Fibroblast of lung (primary cell): Measurements from ENCODE around the gene MPPED2. TPM values are rescaled to one million over a fixed set of nuclear protein-coding genes. Genes with fewer than 3 reads are reported as not detected.

Source experiments
- DNase-seq, 2 donors: peaks; one replicate each; pipeline versions ENCODE4 v3.0.0 to v3.0.0-alpha.2; 2010; ENCODE audit warnings: low read depth in 2 of 2
- H2AFZ ChIP-seq: 2 replicates; pipeline ENCODE4 v1.5.1; 2012; ENCODE audit warnings: low read length, control low read depth, inconsistent platforms
- H3K27ac ChIP-seq: 2 replicates; pipeline ENCODE4 v1.5.1; 2011; ENCODE audit warnings: low read length, control low read depth; ENCODE audit not compliant: insufficient read depth
- H3K27me3 ChIP-seq: 2 replicates; pipeline ENCODE4 v1.5.1; 2011; ENCODE audit warnings: mild to moderate bottlenecking, low read length; ENCODE audit not compliant: control insufficient read depth, insufficient read depth
- H3K36me3 ChIP-seq: 2 replicates; pipeline ENCODE4 v1.5.1; 2011; ENCODE audit warnings: low read length; ENCODE audit not compliant: control insufficient read depth, insufficient read depth
- H3K4me1 ChIP-seq: 2 replicates; pipeline ENCODE4 v1.5.1; 2011; ENCODE audit warnings: low read length; ENCODE audit not compliant: control insufficient read depth, insufficient read depth; ENCODE audit errors: extremely low read depth
- H3K4me2 ChIP-seq: 2 replicates; pipeline ENCODE4 v1.5.1; 2011; ENCODE audit warnings: low read length, control low read depth; ENCODE audit not compliant: insufficient read depth; ENCODE audit errors: extremely low read depth
- H3K4me3 ChIP-seq, 4 experiments: fragments of 200-600 bp in 1 of 4; sonication (generic) in 1 of 4; replicated peaks in 1 of 4; 2 replicates each; pipeline ENCODE4 v1.5.1; 2011 to 2016; ENCODE audit warnings: low read length in 4 of 4, low read depth in 3 of 4, mild to moderate bottlenecking in 3 of 4, control low read depth in 2 of 4, inconsistent platforms in 1 of 4, mixed read lengths in 1 of 4; ENCODE audit not compliant: insufficient read depth in 1 of 4; ENCODE audit errors: control extremely low read depth in 1 of 4
- H3K79me2 ChIP-seq: 2 replicates; pipeline ENCODE4 v1.5.1; 2012; ENCODE audit warnings: mild to moderate bottlenecking, low read length, inconsistent platforms; ENCODE audit not compliant: control insufficient read depth, insufficient read depth
- H3K9ac ChIP-seq: 2 replicates; pipeline ENCODE4 v1.5.1; 2011; ENCODE audit warnings: mild to moderate bottlenecking, low read length, control low read depth; ENCODE audit not compliant: insufficient read depth
- H3K9me3 ChIP-seq: 2 replicates; pipeline ENCODE4 v1.5.1; 2012; ENCODE audit warnings: low read depth, low read length; ENCODE audit not compliant: control insufficient read depth, insufficient read depth
- H4K20me1 ChIP-seq: 2 replicates; pipeline ENCODE4 v1.5.1; 2011; ENCODE audit warnings: low read length; ENCODE audit not compliant: control insufficient read depth, insufficient read depth; ENCODE audit errors: extremely low read depth
- CTCF ChIP-seq, 2 donors: IDR thresholded peaks in 1 of 2; conservative IDR thresholded peaks in 1 of 2; 1 replicate in 1 of 2; 2 replicates in 1 of 2; pipeline ENCODE4 v1.5.1; 2011 to 2012; ENCODE audit warnings: low read length in 2 of 2, control low read depth in 1 of 2, inconsistent platforms in 1 of 2, low read depth in 1 of 2, mild to moderate bottlenecking in 1 of 2
- EZH2 ChIP-seq: IDR thresholded peaks from 2 replicates; pipeline ENCODE4 v1.5.1; 2012; ENCODE audit warnings: low read length, control low read depth, mild to moderate bottlenecking; ENCODE audit errors: missing control alignments
- polyA plus RNA-seq, 2 donors: library from polyadenylated mRNA; depleted of rRNA in 1 of 2; stranded (reverse) in 1 of 2; unstranded in 1 of 2; fragments of >200 nt; gene quantifications; 2 replicates each; pipeline ENCODE4 v1.2.1, GENCODE V29; 2011 to 2012; ENCODE audit warnings: missing spikeins in 1 of 2
- total RNA-seq: library from RNA; depleted of rRNA; stranded (reverse); fragments of >200 nt; gene quantifications from 2 replicates; pipeline ENCODE4 v1.2.1, GENCODE V29; 2014

The MPPED2 gene
- total and polyA plus RNA-seq, 2 donors (not counting 1 experiment from before 2014, with no cell fraction given): under 0.01 to 0.02 TPM

GRCh38 chr11:30504468-30504867, 81.7 kb downstream of the MPPED2 start:
- H3K27me3 ChIP-seq: no peaks in the 10 kb centered on the region
- no peaks in the 10 kb centered on the region for H3K36me3 ChIP-seq
- no peaks in the 10 kb centered on the region for H3K4me1 ChIP-seq
- TF ChIP-seq EZH2 (no peak), CTCF (conservative IDR thresholded peaks at IDR 0.05 in 1 of 2, IDR thresholded peaks at IDR 0.05 in 1 of 2; ENCODE audit: low read depth in 1 of 2, low read length in 2 of 2) (no peak)
- H4K20me1 ChIP-seq: no peaks in the 10 kb centered on the region
- no peaks in the 10 kb centered on the region for H3K9me3 ChIP-seq
- no peak for DNase-seq
- no peaks in the 10 kb centered on the region for H3K79me2 ChIP-seq
- no peak overlapping the region for H3K4me3 ChIP-seq
- no peak overlapping the region for H3K27ac ChIP-seq
- no peak overlapping the region for H2AFZ ChIP-seq
- H3K4me2 ChIP-seq: no peak overlapping the region
- H3K9ac ChIP-seq: no peak overlapping the region

- Histone ChIP-seq H2AFZ (no peak overlapping the region), H3K27ac (no peak overlapping the region), H3K4me2 (no peak overlapping the region), H3K9ac (no peak overlapping the region), H4K20me1 (no peaks in the 10 kb centered on the region), H3K79me2 (no peaks in the 10 kb centered on the region), H3K4me1 (no peaks in the 10 kb centered on the region), H3K9me3 (no peaks in the 10 kb centered on the region), H3K4me3 (no peak overlapping the region), H3K36me3 (no peaks in the 10 kb centered on the region), H3K27me3 (no peaks in the 10 kb centered on the region)
- no peak for DNase-seq
- no peak for TF ChIP-seq EZH2
- TF ChIP-seq CTCF (conservative IDR thresholded peaks at IDR 0.05 in 1 of 2, IDR thresholded peaks at IDR 0.05 in 1 of 2; ENCODE audit: low read depth in 1 of 2, low read length in 2 of 2): no peak
Measured at GRCh38 chr11:30503156-30503555, 83.0 kb downstream of the MPPED2 start.

GRCh38 chr11:30502305-30502704, 83.8 kb downstream of the MPPED2 start:
- H3K9me3 ChIP-seq: no peaks in the 10 kb centered on the region
- H3K4me2 ChIP-seq: no peak overlapping the region
- H3K4me1 ChIP-seq: no peaks in the 10 kb centered on the region
- H3K9ac ChIP-seq: no peak overlapping the region
- no peaks in the 10 kb centered on the region for H3K27me3 ChIP-seq
- no peak overlapping the region for H3K27ac ChIP-seq
- no peaks in the 10 kb centered on the region for H4K20me1 ChIP-seq
- H3K4me3 ChIP-seq: no peak overlapping the region
- no peaks in the 10 kb centered on the region for H3K36me3 ChIP-seq
- TF ChIP-seq CTCF (conservative IDR thresholded peaks at IDR 0.05 in 1 of 2, IDR thresholded peaks at IDR 0.05 in 1 of 2; ENCODE audit: low read depth in 1 of 2, low read length in 2 of 2): no peak
- TF ChIP-seq EZH2: no peak
- no peak for DNase-seq
- no peaks in the 10 kb centered on the region for H3K79me2 ChIP-seq
- H2AFZ ChIP-seq: no peak overlapping the region
